ENCODE measurements around the gene EIF4A2.

EIF4A2 gene

GRCh38 chr3:186760141-186760833 is 23.1 kb upstream of the EIF4A2 start:
- H3K27ac ChIP-seq (ENCODE audit: low read length), result no peak overlapping the region
- H3K9me3 ChIP-seq (ENCODE audit: control insufficient read depth, low read depth, low read length), result no peaks in the 10 kb centered on the region
- H3K4me1 ChIP-seq (ENCODE audit: control insufficient read depth, low read depth, low read length), result no peaks in the 10 kb centered on the region
- H3K9ac ChIP-seq (ENCODE audit: low read length), result no peak overlapping the region
- H3K4me3 ChIP-seq (ENCODE audit: low read length), result no peak overlapping the region
- H3K27me3 ChIP-seq (ENCODE audit: control insufficient read depth, insufficient read depth, low read length), result no peaks in the 10 kb centered on the region
- no peaks in the 10 kb centered on the region for H3K36me3 ChIP-seq (ENCODE audit: control insufficient read depth, low read depth, low read length)

DNA sequence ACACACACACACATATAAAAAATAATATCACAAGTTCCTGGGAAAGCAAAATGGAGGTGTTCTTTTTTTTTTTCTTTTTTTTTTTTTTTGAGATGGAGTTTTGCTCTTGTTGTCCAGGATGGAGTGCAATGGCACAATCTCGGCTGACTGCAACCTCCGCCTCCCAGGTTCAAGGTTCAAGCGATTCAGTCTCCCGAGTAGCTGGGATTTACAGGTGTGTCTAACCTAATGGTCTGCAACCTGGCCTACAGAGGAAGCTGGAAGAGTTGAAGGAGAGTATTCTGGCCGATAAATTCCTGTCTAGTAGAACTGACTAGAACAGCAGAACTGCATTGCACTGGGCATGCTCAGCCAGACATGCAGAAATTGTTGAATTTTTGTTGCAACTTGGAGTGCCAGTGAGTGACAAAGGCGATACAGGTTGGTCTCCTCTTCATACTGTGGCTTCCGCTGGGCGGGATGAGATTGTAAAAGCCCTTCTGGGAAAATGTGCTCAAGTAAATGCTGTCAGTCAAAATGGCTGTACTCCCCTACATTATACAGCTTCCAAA is 22.4 kb upstream of the EIF4A2 start:
- no peak overlapping the region for H3K4me3 ChIP-seq (ENCODE audit: low read length)
- no peak overlapping the region for H3K27ac ChIP-seq (ENCODE audit: low read length)
- H3K9ac ChIP-seq (ENCODE audit: low read length), result no peak overlapping the region
- no peaks in the 10 kb centered on the region for H3K9me3 ChIP-seq (ENCODE audit: control insufficient read depth, low read depth, low read length)
- H3K4me1 ChIP-seq (ENCODE audit: control insufficient read depth, low read depth, low read length), result no peaks in the 10 kb centered on the region
- H3K36me3 ChIP-seq (ENCODE audit: control insufficient read depth, low read depth, low read length), result no peaks in the 10 kb centered on the region
- H3K27me3 ChIP-seq (ENCODE audit: control insufficient read depth, insufficient read depth, low read length), result no peaks in the 10 kb centered on the region

DNA sequence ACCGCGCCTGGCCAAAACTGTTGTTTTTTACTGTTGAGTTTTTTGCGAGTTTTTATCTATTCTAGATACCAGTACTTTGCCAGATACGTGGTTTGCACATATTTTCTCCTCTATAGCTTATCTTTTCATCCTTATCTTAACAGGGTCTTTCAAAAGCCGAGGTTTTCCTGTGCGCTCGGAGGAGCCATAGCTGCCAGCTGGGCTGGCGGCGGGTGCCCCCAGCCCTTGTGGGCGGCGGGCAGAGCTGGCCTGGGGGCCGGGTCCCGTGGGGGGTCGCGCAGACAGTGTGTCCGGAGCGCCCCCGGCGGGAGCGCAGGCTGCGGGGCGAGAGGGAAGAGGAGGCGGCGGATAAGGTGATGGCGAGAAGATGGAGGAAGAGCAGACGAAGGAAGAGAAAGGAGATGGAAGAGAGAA is 11.1 kb upstream of the EIF4A2 start:
- Histone ChIP-seq H3K9me3 (ENCODE audit: control insufficient read depth, low read depth, low read length) (no peaks in the 10 kb centered on the region), H3K4me3 (ENCODE audit: low read length) (no peak overlapping the region), H3K27ac (ENCODE audit: low read length) (no peak overlapping the region), H3K27me3 (ENCODE audit: control insufficient read depth, insufficient read depth, low read length) (no peaks in the 10 kb centered on the region), H3K36me3 (ENCODE audit: control insufficient read depth, low read depth, low read length) (no peaks in the 10 kb centered on the region), H3K9ac (ENCODE audit: low read length) (no peak overlapping the region), H3K4me1 (ENCODE audit: control insufficient read depth, low read depth, low read length) (peaks cover 10% of the 10 kb centered on the region)

- Histone ChIP-seq H3K27ac (ENCODE audit: low read length) (no peak overlapping the region), H3K9me3 (ENCODE audit: control insufficient read depth, low read depth, low read length) (no peaks in the 10 kb centered on the region), H3K36me3 (ENCODE audit: control insufficient read depth, low read depth, low read length) (no peaks in the 10 kb centered on the region), H3K9ac (ENCODE audit: low read length) (no peak overlapping the region), H3K27me3 (ENCODE audit: control insufficient read depth, insufficient read depth, low read length) (no peaks in the 10 kb centered on the region), H3K4me3 (ENCODE audit: low read length) (no peak overlapping the region), H3K4me1 (ENCODE audit: control insufficient read depth, low read depth, low read length) (peaks cover 10% of the 10 kb centered on the region)
Measured at GRCh38 chr3:186772701-186773417, 10.5 kb upstream of the EIF4A2 start.

GRCh38 chr3:186775999-186776398 is 7.4 kb upstream of the EIF4A2 start:
- no peak overlapping the region for H3K27ac ChIP-seq (ENCODE audit: low read length)
- H3K36me3 ChIP-seq (ENCODE audit: control insufficient read depth, low read depth, low read length), result no peaks in the 10 kb centered on the region
- no peaks in the 10 kb centered on the region for H3K9me3 ChIP-seq (ENCODE audit: control insufficient read depth, low read depth, low read length)
- no peak overlapping the region for H3K9ac ChIP-seq (ENCODE audit: low read length)
- no peak overlapping the region for H3K4me3 ChIP-seq (ENCODE audit: low read length)
- H3K4me1 ChIP-seq (ENCODE audit: control insufficient read depth, low read depth, low read length), result peaks cover 10% of the 10 kb centered on the region
- H3K27me3 ChIP-seq (ENCODE audit: control insufficient read depth, insufficient read depth, low read length), result no peaks in the 10 kb centered on the region

GRCh38 chr3:186779204-186779603 is 4.2 kb upstream of the EIF4A2 start:
- Histone ChIP-seq H3K9ac (ENCODE audit: low read length) (no peak overlapping the region), H3K4me1 (ENCODE audit: control insufficient read depth, low read depth, low read length) (peaks cover 9% of the 10 kb centered on the region), H3K27ac (ENCODE audit: low read length) (no peak overlapping the region), H3K36me3 (ENCODE audit: control insufficient read depth, low read depth, low read length) (peaks cover 5% of the 10 kb centered on the region), H3K27me3 (ENCODE audit: control insufficient read depth, insufficient read depth, low read length) (no peaks in the 10 kb centered on the region), H3K9me3 (ENCODE audit: control insufficient read depth, low read depth, low read length) (no peaks in the 10 kb centered on the region), H3K4me3 (ENCODE audit: low read length) (no peak overlapping the region)

DNA sequence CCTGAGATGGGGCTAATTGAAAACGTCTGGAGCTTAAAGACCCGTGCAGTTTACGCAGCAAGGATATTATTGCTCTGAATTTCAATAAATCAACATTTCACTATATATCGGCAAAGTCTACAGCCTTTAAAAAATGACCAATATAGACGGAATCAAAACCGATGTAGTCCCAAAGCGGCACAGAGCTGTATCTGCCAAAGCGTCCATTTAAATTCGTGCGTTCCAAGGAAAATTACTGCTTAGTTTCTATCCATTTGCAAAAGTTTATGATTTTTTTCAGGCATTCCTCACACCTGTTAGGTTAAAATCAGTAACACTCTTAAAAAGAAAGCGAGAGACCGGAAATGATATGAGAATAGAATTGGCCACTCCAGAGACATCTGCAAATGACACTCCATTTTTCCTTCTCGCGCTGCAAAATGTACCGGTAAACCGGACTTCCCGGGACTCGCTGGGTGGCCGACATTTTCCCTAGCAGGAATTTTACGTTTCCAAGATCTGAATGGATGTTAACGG is 777 bp upstream of the EIF4A2 start:
- Histone ChIP-seq H3K4me3 (ENCODE audit: low read length) (peak overlapping the region; percentile 92), H3K36me3 (ENCODE audit: control insufficient read depth, low read depth, low read length) (peaks cover 39% of the 10 kb centered on the region), H3K4me1 (ENCODE audit: control insufficient read depth, low read depth, low read length) (peaks cover 4% of the 10 kb centered on the region), H3K27me3 (ENCODE audit: control insufficient read depth, insufficient read depth, low read length) (no peaks in the 10 kb centered on the region), H3K27ac (ENCODE audit: low read length) (peak overlapping the region; percentile 5), H3K9me3 (ENCODE audit: control insufficient read depth, low read depth, low read length) (no peaks in the 10 kb centered on the region), H3K9ac (ENCODE audit: low read length) (peak overlapping the region; percentile 100)

DNA sequence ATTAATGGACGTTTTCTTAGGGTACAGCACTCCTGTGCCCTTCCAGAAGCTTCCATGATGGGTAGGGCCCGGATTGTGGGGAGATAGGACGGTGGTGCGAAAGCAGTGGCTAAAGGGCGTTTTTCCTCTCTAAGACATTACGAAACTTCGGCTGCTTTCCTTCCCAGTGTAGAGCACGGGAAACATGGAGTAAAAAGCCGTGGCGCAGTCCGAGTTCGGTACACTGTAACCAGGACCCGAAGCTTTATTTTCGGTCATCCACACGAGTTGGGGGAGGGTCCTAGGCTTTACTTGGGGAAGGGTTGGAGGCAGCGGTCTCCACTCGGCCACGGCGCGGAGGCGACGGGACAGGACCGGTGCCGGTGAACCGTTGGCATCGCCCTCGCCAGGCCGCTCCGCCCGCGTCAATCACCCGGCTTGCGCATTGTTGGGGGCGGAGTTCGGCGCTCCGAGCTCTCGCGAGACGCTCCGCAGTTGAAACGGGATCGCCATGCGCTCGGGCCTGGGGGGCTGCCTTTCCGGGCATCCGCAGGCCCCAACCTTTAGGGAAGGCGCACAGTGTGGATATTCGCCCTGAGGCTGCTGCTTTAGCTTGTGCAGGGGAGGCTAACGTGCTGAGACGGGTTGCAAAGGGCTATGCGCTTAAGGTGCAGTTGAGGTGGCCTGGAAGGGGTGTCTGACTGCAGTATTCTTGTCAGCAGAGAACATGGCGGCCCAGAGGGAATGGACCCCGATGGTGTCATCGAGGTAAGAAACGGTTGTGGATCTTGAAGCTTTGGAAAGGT is 546 bp downstream of the EIF4A2 start:
- Histone ChIP-seq H3K27ac (ENCODE audit: low read length) (peak overlapping the region; percentile 96), H3K9me3 (ENCODE audit: control insufficient read depth, low read depth, low read length) (no peaks in the 10 kb centered on the region), H3K4me3 (ENCODE audit: low read length) (peak overlapping the region; percentile 92), H3K27me3 (ENCODE audit: control insufficient read depth, insufficient read depth, low read length) (no peaks in the 10 kb centered on the region), H3K36me3 (ENCODE audit: control insufficient read depth, low read depth, low read length) (peaks cover 52% of the 10 kb centered on the region), H3K9ac (ENCODE audit: low read length) (peak overlapping the region; percentile 100), H3K4me1 (ENCODE audit: control insufficient read depth, low read depth, low read length) (peaks cover 4% of the 10 kb centered on the region)

DNA sequence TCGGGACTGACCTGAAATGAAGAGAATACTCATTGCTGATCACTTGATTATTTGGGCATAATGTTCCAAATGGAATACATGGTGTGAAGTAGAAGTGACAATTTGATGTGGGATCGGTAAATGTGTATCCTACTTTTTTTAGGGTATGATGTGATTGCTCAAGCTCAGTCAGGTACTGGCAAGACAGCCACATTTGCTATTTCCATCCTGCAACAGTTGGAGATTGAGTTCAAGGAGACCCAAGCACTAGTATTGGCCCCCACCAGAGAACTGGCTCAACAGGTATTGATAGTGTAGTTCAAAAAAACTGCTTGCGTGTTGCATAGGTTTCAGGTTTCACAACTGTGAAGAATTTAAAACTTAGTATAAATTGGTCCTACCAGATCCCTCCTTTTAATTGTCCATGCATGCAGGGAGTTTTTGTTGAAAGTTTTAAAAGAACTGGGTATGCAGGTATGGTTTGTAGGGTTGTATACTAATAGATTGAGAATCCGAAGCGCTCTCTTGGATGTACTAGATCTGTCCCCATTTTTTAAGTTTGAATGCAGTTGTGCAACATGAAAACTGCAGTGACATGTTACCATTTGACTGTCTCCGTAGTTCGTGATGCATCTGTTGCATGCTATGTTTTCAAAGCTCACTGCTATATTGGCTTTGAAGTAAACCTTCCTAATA is 1.6 kb downstream of the EIF4A2 start:
- no peak overlapping the region for H3K27ac ChIP-seq (ENCODE audit: low read length)
- H3K9ac ChIP-seq (ENCODE audit: low read length), result peak overlapping the region; percentile 100
- H3K4me1 ChIP-seq (ENCODE audit: control insufficient read depth, low read depth, low read length), result peaks cover 4% of the 10 kb centered on the region
- H3K27me3 ChIP-seq (ENCODE audit: control insufficient read depth, insufficient read depth, low read length), result no peaks in the 10 kb centered on the region
- peak overlapping the region; percentile 92 for H3K4me3 ChIP-seq (ENCODE audit: low read length)
- peaks cover 62% of the 10 kb centered on the region for H3K36me3 ChIP-seq (ENCODE audit: control insufficient read depth, low read depth, low read length)
- no peaks in the 10 kb centered on the region for H3K9me3 ChIP-seq (ENCODE audit: control insufficient read depth, low read depth, low read length)

DNA sequence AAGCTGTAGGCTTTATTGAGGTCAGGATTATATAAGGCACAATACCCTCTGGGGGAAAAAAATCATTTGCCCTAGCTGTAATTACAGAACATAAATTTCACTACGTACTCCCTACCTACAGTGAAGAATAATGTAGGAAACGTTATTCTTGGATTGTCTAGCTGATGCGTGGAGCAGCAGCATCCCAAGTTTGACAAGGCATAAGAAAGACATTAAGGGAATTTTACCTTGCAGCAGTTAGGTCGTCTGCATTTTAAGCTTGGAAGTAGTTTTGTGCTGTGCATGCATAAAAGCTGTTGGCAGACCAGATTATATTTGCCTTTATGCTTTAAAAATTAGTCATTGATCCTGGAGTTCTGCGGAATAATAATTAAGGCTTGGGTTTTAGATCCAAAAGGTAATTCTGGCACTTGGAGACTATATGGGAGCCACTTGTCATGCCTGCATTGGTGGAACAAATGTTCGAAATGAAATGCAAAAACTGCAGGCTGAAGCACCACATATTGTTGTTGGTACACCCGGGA is 2.2 kb downstream of the EIF4A2 start:
- Histone ChIP-seq H3K27me3 (ENCODE audit: control insufficient read depth, insufficient read depth, low read length) (no peaks in the 10 kb centered on the region), H3K36me3 (ENCODE audit: control insufficient read depth, low read depth, low read length) (peaks cover 68% of the 10 kb centered on the region), H3K9me3 (ENCODE audit: control insufficient read depth, low read depth, low read length) (no peaks in the 10 kb centered on the region), H3K4me1 (ENCODE audit: control insufficient read depth, low read depth, low read length) (peaks cover 4% of the 10 kb centered on the region), H3K9ac (ENCODE audit: low read length) (peak overlapping the region; percentile 100), H3K4me3 (ENCODE audit: low read length) (peak overlapping the region; percentile 92), H3K27ac (ENCODE audit: low read length) (no peak overlapping the region)
